GM21360 (cell line): ENCODE results near the gene CMIP.

Experiments
- ATAC-seq: cut with Tn5 transposase; IDR thresholded peaks from one replicate; pipeline ENCODE4 v1.9.1; 2021; ENCODE audit warnings: mild to moderate bottlenecking, moderate library complexity; ENCODE audit not compliant: unreplicated experiment

Gene CMIP

DNA sequence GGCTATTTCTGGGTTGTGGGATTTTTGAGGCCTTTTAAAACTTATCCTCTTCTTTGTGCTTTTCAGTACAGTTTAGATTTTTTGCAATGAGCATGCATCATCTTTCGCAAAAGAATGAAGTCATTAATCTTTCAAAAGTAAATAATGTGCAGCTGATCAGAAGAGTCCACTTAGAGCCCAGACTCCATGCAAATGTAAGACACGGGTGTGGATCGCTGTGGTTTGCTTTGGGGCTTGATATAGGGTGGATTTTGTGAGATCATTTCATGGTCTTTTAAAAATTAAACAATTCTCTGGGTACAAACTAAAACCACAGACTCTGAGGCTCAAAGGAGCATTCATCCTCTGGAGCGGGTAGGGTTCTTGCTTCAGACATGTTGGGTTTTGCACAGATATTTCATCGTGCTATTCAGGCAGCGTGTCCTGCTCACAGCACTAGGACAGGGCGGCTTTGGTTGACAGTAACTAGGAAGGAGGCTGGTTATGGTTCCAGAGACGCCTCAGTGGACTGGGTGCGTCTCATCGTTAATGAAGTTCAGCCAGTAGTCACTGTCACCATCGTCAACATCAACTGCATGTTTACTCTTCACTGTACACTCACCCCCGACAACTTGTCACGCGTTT, 205.1 kb downstream of the CMIP start:
- no peak for ATAC-seq

DNA sequence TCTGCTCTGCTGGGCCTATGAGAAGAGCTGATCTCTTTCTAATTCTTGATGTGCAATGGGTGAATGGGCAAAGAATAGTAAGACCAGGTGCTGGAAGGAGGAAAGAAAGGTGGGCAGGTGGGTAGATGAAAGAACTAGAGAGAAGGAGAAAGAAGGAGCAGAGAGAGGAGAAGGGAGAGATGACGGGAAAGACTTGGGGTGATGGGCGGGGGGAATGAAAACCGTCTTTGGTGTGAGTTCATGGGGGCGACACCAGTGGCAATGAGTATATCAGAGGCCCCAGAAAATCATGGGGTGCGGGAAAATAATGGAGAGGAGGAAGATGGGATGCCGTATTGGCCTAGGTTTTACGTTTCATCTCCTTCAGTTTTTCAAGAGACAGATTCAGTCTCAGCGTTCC, 205.7 kb downstream of the CMIP start:
- ATAC-seq = no peak

GRCh38 chr16:81650982-81651562, 206.5 kb downstream of the CMIP start:
- ATAC-seq = no peak

- no peak for ATAC-seq
Observed at GRCh38 chr16:81651758-81652718, 207.4 kb downstream of the CMIP start.

GRCh38 chr16:81652798-81653505, 208.3 kb downstream of the CMIP start:
- no peak for ATAC-seq

DNA sequence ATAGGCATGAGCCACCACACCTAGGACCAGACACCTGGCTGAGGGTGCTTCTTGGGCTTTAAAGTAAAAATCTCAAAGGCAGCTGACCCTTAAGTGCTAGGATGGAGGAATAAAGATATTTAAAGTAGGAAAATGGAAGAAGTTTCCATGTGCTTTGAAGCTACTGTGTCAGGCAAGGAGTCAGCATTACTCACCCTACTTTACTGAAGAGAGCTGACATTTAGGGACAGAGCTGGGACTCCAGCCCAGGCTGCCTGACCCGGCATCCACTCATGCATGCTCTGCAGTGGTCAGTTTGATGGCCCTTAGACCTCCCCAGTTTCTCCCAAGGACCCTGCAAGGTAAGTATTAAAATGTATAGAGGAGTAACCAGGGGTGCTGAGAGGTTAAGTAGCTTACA, 209.7 kb downstream of the CMIP start:
- ATAC-seq = no peak

GRCh38 chr16:81655469-81656162, 211.0 kb downstream of the CMIP start:
- no peak for ATAC-seq

DNA sequence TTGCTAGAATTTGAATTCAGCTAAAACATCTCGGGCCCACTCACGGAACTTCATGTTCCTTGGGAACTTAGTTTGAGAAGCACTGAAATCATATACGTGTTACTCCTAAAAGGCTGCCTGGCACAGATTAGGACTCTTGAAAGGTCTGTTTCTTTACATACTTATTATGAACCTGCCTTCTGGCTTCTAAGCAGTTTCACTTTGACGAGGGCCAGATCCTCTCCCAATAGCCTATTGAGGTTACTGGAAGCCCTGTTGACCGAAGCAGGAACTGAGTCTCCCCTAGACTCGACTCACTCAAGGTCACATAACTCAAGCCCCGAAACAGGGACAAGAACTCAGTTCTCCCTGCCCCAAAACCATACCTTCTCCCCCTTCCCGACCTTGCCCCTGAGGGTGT, 212.6 kb downstream of the CMIP start:
- ATAC-seq = no peak

GRCh38 chr16:81657781-81658180, 213.2 kb downstream of the CMIP start:
- no peak for ATAC-seq

GRCh38 chr16:81658373-81658772, 213.8 kb downstream of the CMIP start:
- no peak for ATAC-seq

- ATAC-seq = no peak
Observed at GRCh38 chr16:81659249-81659648, 214.6 kb downstream of the CMIP start.

DNA sequence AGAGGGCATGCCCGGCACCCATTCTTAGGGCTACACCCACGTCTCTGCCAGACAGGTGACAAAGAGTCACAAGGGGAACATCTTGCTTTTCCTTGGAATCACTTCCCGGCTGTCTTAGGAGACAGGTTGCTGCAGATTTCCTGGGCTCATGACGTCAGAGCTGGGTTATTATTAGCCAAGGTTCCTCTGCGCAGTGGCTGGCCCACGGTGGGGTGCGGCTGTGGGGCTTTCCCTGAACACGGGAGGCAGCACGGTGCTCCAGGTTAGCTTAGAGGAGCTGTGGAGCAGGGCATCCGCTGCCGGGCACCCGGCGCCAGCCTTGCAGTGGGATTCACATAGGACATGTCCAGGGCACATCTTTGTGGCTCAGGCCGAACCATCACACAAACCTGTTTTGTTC, 216.5 kb downstream of the CMIP start:
- no peak for ATAC-seq

DNA sequence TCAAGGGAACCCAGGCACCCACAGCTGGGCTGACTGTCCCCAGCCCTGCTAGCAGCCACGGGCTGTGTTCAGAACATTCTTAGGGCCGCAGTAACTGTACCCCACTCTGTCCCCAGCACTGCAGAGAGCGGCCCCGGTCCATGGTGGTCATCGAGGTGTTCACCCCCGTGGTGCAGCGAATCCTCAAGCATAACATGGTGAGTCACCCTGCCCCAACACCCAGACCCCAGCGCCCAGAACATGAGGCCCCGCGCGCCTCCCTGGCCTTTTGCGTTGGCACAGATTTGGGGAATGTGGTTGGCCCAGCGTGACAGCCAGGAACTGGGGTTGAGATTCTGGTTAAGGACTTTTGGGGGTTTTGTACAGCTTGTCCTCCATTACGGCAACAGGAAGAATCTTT, 219.5 kb downstream of the CMIP start:
- ATAC-seq = no peak

DNA sequence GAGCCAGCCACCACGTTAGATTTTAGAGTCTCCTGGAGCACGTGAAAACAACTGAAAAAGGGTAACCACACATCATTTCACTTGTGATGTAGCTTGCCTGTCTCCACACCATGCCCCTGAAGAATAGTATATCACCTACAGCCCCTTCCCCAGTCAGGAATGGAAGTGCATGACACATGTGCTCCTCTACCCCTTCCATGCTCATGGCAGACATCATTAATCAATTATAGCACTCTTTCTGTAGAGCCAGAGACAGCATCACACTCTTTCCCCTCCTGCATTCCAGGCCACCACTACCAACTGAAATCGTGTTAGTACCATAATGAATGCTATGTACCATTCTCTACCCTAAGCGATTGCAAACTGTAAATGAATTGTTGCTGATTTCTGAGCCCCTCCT, 221.0 kb downstream of the CMIP start:
- no peak for ATAC-seq

- ATAC-seq = no peak
Observed at GRCh38 chr16:81666113-81666512, 221.5 kb downstream of the CMIP start.

DNA sequence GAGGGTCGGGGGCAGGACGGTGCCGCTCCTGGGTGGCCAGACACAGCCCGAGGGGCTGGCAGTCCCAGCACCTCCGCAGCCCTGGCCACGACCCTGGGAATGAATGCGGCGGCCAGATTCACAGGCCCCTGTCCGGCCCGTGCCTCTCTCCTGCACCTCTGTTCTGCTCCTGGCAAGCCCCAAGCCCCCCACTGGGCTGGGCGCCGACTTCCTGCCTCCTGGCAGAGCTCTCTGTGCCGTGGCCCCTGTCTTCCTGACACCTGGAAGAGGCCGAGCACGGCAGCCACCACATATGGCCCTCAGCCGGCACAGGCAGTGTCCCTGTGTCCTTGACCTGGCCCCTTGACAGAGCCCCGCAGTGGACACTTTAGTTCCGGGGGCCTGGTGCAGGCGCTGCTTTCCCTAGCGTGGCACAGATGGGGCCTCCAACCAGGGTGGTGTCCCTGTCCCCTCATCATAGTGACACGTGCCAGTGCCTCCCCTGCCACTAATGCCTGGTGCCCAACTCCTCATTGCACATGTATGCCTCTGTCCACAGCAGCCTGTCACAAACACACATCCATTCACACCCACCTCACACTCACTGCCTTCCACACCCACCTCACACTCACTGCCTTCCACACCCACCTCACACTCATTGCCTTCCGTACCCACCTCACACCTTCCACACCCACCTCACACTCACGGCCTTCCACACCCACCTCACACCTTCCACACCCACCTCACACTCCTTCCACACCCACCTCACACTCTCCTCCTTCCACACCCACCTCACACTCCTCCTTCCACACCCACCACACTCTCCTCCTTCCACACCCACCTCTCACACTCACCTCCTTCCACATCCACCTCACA, 223.9 kb downstream of the CMIP start:
- ATAC-seq = no peak

DNA sequence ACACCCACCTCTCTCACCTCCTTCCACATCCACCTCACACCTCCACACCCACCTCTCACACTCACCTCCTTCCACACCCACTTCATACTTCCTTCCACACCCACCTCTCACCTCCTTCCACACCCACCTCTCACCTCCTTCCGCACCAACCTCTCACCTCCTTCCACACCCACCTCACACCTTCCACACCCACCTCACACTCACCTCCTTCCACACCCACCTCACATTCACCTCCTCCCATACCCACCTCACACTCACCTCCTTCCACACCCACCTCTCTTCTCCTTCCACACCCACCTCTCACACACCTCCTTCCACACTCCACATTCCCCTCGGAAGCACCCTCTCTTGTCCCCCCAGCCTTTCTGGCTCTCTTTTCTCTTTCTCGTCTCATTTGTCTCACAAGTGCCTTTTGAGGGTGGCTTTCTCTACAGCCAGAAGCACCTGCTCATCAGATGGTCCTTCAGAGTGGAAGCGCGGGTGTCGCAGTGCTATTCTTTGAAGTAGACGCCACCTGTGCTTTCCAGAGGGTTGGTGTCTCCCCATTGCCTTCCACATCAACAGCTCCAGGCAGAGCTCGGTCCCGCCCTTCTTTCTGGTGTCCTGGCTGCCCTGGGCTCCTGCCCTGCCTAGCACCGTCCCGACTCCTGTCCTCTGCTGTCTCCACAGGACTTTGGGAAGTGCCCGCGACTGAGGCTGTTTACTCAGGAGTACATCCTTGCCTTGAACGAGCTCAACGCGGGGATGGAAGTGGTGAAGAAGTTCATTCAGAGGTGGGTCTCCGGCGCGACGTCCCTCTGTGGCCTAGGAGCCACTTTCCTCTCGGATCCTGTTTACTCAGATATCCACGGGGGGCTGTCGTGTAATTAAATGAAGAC, 225.1 kb downstream of the CMIP start:
- no peak for ATAC-seq

GRCh38 chr16:81671738-81672597, 227.4 kb downstream of the CMIP start:
- ATAC-seq = no peak
